GM06990 (cell line): Measurements from ENCODE around the gene CEP97.
"Not testable (repeated sequence)": the region's sequence is repeated elsewhere in the genome, so short reads cannot be mapped to it uniquely, and the experiment has no call there.

Experiments used
- DNase-seq: peaks from one replicate; pipeline ENCODE4 v3.0.0-alpha.2; 2011; ENCODE audit not compliant: insufficient read length; ENCODE audit errors: extremely low read depth
- H3K27me3 ChIP-seq: replicated peaks from 2 replicates; pipeline ENCODE4 v1.6.0; 2011; ENCODE audit warnings: low read length; ENCODE audit not compliant: control insufficient read depth, insufficient read depth
- H3K36me3 ChIP-seq: 2 replicates; pipeline ENCODE4 v1.5.1; 2011; ENCODE audit warnings: low read length; ENCODE audit not compliant: control insufficient read depth, insufficient read depth
- H3K4me3 ChIP-seq: replicated peaks from 2 replicates; pipeline ENCODE4 v1.5.1; 2011; ENCODE audit warnings: low read depth, mild to moderate bottlenecking, control low read depth, low read length
- CTCF ChIP-seq: IDR thresholded peaks from 2 replicates; pipeline ENCODE4 v1.5.1; 2011; ENCODE audit warnings: low read length, control low read depth, mild to moderate bottlenecking, inconsistent platforms; ENCODE audit not compliant: insufficient read depth, poor library complexity, severe bottlenecking

CEP97 gene

GRCh38 chr3:101677436-101678286 is 46.8 kb upstream of the CEP97 start:
- Histone ChIP-seq H3K27me3 (no peaks in the 10 kb centered on the region), H3K36me3 (peaks cover 10% of the 10 kb centered on the region), H3K4me3 (peak overlapping the region; percentile 61)
- TF ChIP-seq CTCF = no peak
- peak; percentile 43 for DNase-seq

- not testable (repeated sequence) for DNase-seq, H3K27me3 ChIP-seq, H3K4me3 ChIP-seq
- H3K36me3 ChIP-seq = peaks cover 11% of the 10 kb centered on the region
Measured at GRCh38 chr3:101678837-101679236, 45.6 kb upstream of the CEP97 start.

GRCh38 chr3:101680466-101680865 is 43.9 kb upstream of the CEP97 start:
- peaks cover 11% of the 10 kb centered on the region for H3K36me3 ChIP-seq
- no peak for TF ChIP-seq CTCF
- H3K4me3 ChIP-seq = no peak overlapping the region
- DNase-seq = no peak
- H3K27me3 ChIP-seq = no peaks in the 10 kb centered on the region

GRCh38 chr3:101685050-101685400 is 39.4 kb upstream of the CEP97 start:
- peaks cover 11% of the 10 kb centered on the region for H3K36me3 ChIP-seq
- H3K27me3 ChIP-seq = no peaks in the 10 kb centered on the region
- TF ChIP-seq CTCF = no peak
- no peak for DNase-seq
- peak overlapping the region; percentile 73 for H3K4me3 ChIP-seq

GRCh38 chr3:101685870-101686307 is 38.5 kb upstream of the CEP97 start:
- Histone ChIP-seq H3K36me3 (peaks cover 10% of the 10 kb centered on the region), H3K4me3 (peak overlapping the region; percentile 73), H3K27me3 (no peaks in the 10 kb centered on the region)
- no peak for DNase-seq
- no peak for TF ChIP-seq CTCF

- no peak for DNase-seq
- peaks cover 2% of the 10 kb centered on the region for H3K36me3 ChIP-seq
- peak overlapping the region; percentile 73 for H3K4me3 ChIP-seq
- no peak for TF ChIP-seq CTCF
- H3K27me3 ChIP-seq = no peaks in the 10 kb centered on the region
Measured at GRCh38 chr3:101687142-101687931, 37.1 kb upstream of the CEP97 start.
